Hepatic stellate cell (primary cell): Measurements from ENCODE around the gene CCDC78.
"Not testable (repeated sequence)": the region's sequence is repeated elsewhere in the genome, so short reads cannot be mapped to it uniquely, and the experiment has no call there.

Source experiments
- DNase-seq: peaks from one replicate; pipeline ENCODE4 v3.0.0; 2011; ENCODE audit warnings: low spot score

The CCDC78 gene

DNA sequence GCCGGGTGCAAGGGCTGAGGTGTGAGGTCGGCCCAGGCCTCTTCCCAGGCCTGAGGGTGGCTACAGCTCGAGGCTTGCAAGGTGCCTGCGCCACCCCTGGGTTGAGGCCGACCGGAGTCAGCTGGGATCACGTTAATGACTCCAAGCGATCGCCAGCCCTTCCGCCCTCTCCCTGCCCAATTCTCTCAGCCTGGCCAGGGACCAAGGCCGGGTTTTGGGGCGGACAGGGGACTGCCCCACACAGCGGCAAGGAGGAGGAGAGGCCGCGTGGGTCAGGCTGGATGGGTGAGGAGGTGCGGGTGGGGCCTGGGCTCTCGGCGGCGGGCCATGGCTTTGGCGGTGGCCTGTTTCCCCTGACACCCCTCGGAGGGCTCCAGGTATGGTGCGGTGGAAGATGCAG is 32.9 kb downstream of the CCDC78 start:
- DNase-seq, result no peak

DNA sequence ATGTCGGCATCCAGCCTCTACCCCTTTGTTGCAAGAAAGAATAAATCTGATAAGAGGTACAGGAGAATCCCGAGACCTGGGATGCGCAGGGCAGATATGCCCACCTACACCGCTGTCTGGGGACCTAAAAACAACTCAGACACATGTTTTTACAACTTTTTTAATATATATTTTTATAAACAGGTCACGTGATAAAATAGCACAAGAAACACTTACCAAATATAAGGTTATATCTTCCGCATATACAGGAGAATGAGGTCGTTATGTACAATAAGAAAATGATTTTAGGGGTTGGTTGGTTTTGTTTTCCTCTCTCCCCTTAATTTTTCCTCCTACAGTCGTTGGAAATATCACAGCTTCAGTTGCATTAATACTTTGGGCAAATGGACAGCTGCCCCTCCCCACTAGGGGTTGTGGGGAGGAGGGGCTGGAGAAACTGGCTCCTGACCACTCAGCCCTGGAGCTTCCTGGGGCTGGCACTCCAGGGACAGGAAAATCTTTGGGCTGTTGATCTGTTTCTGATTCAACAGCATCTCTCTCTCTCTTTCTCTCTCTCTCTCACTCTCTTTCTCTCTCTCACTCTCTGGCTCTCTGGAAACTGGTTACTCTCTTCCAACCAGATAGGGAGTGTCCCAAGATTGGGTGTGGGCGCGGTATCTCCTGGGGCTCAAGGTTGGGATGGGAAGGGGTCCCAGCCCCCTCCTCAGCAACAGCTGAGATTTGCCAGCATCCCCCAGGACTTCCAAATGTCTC is 33.7 kb downstream of the CCDC78 start:
- no peak for DNase-seq

DNA sequence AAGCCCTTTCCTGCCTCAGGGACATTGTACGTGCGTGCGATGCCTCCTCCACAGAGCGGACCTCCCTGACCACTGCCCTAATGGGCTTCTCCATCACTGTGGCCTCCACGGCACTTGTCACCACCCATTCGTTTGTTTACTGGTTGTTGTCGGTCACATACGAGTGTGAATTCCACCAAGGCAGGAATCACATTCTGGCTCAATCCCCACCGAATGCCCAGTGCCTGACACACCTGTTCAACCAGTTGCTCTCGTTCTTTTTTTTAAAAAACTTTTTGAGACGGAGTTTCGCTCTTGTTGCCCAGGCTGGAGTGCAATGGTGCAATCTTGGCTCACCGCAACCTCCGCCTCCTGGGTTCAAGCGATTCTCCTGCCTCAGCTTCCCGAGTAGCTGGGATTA is 35.0 kb downstream of the CCDC78 start:
- DNase-seq, result not testable (repeated sequence)

DNA sequence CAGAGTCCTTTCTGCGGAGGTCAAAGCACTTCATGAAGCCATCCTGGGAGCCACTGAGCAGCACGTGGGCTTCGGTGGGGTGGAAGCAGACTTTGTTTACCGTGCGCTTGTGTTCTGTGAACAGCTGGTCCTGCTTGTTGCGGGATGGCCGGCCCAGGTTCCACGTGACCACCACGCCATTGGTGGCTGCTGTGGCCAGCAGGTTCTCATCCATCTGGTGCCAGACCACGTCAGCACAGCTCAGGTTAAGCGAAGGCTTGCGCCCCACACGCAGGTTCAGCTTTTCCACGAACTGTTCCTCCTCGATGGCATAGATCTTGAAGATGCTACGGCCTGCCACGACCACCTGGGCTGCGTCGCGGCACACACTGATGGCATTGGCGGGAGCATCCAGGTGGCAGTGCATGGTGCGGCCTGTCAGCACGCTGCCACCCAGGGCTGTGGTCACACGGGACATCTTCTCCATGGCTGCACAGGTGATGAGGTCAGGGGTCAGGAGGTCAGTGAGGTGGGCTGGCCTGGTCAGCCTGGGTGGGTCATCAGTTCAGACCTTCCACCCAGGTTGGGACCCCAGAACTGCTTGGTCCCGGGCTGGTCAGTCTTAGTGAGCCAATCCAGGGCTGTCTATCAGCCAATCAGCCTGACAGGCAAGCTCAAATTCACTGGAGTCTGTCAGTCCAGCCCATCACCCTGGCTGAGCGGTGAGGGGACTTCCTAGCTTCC is 36.9 kb downstream of the CCDC78 start:
- DNase-seq, result no peak

DNA sequence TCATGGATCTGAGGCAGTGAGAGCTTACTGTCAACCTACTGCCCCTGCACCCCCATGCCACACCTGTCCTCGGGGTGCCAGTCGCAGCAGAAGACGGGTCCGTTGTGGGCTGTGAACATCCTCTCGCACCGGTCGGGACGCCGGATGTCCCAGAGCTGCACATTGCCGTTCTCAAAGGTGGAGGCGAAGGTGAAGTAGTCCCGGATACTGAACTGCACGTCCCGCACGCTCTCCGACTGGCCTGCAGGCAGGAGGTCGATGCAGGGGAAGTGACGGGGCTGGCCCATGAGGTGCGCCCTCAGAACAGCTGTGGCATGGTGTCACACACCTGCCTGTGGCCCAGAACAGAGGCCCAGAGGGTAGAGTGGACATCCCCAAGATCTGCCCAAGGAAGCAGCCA is 38.7 kb downstream of the CCDC78 start:
- no peak for DNase-seq

DNA sequence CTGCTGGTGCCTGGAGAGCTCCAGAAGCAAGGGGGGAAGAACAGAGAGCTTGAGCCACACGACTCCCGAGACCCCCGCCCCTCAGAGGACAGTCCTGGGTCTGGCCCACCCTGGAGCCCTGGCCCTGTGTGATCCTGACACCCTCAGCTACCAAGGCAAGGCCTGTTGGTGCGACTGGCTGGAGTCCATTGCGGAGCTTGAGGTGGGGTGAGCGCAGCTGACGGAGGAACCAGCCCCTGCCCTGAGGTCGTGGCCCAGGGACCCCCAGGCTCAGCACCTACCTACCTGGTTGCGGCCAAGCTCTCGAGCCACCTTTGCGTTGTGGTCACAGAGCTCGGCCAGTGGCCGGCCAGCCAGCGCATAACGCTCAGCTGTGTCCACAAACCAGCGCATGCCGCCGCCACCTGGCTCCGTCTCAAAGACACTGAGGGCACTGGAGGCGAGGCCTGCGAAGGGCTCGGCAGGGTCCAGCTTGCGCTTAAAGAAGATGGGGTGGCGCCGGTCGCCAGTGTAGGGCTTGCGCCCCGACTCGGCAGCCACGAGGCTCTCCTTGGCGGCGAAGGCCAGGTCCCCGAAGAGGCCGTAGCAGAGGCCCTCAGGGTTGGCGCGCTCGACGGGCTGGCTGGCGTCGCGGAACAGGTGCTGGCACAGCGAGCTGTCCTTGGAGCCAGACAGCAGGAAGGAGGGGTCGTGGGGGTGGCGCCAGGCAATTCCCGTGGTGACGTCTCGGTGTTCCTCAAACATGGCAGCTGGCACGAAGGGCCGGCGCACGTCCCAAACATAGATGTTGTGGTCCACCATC is 39.6 kb downstream of the CCDC78 start:
- DNase-seq, result no peak

DNA sequence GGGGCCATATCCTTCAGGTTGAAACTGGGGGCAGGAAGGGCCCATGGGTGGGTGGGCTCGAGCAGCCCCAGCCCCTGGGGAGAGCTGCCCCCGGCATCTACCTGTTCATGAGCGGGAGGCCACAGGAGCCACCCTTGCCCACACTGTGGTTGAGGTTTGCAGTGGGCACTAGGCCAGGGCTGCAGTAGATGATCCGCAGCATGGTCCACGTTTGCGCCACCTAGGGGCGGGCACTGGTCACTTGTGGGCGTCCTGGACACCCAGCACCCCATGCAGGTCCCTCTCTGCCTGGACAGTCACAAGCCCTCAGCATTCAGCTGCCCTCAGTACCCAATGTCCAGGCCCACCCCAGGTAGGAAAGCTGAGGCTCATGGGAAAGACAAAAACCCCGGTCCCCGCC is 40.3 kb downstream of the CCDC78 start:
- no peak for DNase-seq

DNA sequence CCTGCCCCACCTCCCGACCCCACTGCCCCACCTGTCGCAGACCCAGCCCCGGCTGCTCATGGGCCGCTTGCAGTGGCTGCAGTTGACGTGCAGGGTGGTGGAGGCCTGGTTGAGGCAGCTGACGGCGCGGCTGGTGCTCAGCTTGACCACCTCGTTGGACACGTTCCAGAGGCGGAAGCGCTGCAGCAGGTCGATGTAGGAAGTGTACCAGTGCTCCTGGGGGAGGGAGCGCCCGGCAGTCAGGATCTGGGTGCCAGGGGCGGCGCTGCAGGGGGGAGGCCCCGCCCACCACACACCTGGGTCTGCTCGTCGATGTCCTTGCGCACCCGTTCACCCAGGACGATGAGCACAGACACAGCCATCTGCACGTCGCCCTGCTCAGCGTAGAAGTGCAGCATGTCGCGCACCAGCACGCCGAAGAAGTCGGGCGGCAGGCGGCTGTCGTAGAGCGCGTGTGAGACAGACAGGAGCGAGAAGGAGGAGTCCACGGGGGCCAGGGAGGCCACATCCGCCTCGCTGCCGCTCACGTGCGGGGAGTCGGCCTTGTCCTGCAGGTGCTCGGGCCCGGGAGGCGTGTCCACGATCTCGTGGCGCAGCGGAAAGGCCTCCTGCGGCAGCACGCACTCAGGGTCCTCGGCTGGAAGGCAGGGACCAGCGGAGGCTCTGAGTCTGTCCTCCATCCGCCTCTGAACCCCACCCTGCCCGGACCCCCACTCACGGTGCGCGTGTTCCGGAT is 41.1 kb downstream of the CCDC78 start:
- no peak for DNase-seq

DNA sequence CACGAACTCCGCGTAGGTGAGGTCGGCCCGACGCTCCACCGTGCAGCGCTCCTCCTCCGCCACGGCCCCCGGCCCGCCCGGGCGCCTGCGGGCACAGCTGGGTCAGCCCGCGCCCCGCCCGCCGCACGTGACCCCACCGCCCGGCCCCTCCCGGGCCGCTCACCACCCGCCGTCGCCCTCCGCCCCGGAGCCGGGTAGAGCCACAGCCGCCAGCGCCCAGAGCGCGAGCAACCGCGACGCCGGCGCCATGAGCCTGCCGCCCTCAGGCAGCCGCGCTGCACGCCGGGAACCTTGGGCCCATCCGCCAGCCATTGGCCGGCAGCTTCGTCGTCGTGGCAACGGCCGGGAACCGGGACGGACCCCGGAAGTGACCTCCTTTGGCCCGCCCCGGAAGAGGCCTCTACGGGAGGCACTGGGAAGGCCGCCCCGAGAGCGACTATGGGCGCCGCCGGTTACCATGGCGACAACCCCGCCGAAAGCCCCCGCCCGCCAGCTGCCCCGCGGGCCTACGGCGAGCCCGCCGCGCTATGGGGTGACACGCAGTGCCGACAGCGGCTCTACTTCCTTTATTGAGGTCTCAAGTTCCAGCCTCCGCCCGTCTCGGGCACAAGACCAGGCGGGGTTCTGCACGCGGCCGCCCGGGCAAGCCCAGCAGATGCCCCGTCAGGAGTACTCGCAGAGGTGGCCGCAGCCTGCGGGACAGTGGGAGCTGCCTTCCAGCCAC is 42.0 kb downstream of the CCDC78 start, which contains the start of gene JMJD8:
Gene JMJD8, minus strand, starts transcription at position 264 of the 724 bp plus-strand sequence. Its CDS starts 15 bp downstream, at position 249.
- DNase-seq, result peak; percentile 97

DNA sequence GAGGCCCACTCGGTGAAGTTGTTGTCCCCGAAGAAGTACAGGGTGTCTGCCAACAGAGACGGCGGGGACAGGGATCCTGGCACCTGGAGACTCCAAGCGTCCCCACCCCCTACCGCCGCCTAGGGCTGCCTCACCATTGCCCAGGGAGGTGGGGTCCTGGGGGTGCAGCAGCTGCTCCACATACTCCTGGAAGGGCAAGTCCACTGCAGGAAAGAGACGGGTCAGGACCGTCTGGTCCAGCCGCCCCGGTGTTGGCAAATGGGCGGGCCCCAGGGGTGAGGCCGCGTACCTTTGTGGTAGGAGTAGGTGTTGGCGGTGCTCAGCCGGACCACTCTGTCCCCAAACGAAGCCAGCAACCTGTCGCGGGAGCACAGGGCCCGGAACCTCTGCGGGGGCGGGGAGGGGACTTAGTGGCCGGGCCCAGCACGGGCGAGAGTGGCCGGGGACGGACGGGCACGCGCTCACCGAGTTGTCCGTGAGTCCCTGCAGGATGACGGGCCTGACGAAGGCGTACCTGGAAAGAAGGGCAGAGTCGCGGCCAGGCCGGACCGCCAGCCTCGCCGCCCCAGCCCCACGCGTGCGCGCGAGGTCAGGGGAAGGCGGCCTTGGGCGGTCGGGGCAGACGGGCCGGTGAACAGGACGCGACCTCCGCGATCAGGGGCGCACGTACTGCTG is 42.7 kb downstream of the CCDC78 start:
- no peak for DNase-seq

DNA sequence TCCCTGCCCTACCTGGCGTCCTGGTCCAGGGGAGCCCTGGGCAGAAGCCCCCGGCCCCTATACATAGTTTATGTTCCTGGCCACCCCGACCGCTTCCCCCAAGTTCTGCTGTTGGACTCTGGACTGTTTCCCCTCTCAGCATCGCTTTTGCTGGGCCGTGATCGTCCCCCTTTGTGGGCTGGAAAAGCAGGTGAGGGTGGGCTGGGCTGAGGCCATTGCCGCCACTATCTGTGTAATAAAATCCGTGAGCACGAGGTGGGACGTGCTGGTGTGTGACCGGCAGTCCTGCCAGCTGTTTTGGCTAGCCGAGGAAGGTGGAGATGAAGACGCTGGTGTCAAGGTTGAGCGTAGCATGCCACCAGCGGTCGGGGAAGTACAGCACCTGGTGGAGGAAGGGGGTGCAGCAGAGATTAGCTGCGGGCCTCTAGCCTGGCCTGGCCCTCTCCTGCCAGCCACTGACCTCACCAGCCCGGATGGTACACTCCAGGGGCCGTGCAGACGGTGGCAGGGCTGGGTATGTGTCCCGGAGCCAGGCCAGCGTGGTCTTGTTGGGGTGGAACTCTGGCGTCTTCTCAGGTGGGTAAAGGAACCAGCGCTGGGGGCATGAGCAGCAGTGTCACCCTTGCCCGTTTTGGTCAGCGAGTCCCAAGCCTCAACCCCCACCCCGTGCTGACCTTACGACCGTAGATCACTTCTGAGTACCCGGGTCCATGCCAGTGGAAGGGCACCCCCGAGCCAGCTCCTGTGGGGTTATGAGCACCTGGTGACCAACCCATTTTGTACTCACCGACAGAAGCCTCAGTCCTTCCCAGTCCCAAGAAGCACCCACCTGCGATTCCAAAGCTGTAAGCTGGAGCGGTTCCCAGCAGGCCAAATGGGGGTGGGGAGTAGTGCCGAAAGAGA is 43.5 kb downstream of the CCDC78 start:
- no peak for DNase-seq

DNA sequence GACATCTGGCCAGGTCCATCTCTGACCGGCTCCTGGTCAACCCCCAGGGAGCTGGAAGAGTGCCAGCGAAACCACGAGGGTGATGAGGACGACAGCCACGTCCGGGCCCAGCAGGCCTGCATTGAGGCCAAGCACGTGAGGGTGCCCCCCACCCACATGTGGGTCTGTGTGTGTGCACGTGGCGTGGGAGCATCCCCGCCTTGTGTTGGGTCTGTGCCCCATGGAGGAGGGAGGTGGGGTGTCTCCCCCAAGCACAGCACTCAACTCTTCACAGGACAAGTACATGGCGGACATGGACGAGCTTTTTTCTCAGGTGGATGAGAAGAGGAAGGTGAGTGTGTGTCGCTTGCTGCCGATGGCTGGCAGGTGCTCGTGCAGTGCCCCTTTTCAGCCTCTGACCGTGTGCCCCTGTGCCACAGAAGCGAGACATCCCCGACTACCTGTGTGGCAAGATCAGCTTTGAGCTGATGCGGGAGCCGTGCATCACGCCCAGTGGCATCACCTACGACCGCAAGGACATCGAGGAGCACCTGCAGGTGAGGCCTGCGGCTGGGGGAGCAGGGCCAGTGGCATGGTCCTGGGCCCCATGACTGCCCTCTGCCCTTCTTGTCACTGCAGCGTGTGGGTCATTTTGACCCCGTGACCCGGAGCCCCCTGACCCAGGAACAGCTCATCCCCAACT is 44.4 kb downstream of the CCDC78 start:
- no peak for DNase-seq

DNA sequence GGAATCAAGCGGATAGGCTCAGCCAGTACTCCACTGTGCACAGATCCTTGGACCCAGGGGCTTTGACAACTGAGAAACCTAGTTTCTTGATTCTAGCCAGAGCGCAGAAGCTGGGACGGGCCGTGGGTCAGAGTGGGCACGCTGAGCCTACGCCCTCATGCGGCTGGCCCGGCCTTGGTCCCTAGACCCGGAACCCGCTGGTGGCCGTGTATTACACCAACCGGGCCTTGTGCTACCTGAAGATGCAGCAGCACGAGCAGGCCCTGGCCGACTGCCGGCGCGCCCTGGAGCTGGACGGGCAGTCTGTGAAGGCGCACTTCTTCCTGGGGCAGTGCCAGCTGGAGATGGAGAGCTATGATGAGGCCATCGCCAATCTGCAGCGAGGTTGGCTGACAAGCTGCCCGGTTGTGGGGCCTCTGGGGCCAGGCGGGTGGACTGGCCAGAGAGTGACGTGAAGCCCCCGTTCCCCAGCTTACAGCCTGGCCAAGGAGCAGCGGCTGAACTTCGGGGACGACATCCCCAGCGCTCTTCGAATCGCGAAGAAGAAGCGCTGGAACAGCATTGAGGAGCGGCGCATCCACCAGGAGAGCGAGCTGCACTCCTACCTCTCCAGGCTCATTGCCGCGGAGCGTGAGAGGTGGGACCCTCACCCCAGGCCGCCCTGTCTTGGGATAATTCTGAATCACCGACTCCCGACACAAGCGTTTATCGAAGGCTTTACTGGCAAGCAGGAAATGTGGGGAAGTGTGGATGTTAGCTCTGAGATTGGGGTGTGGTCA is 45.1 kb downstream of the CCDC78 start:
- peak; percentile 40 for DNase-seq

DNA sequence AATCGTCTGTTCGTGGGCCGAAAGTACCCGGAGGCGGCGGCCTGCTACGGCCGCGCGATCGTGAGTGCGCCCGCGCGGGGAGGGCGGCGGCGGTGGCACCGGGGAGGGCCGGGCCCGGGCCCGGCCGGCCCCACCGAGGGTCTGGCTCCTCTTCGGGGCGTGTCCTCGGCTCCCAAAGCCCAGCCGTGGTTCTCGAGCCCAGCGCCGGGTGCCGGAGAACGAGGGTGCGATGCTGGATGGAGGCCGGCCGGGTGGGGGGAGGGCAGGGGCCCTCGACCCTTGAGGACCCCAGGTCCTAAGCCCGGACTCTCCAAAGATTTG is 45.7 kb downstream of the CCDC78 start:
- DNase-seq, result no peak

DNA sequence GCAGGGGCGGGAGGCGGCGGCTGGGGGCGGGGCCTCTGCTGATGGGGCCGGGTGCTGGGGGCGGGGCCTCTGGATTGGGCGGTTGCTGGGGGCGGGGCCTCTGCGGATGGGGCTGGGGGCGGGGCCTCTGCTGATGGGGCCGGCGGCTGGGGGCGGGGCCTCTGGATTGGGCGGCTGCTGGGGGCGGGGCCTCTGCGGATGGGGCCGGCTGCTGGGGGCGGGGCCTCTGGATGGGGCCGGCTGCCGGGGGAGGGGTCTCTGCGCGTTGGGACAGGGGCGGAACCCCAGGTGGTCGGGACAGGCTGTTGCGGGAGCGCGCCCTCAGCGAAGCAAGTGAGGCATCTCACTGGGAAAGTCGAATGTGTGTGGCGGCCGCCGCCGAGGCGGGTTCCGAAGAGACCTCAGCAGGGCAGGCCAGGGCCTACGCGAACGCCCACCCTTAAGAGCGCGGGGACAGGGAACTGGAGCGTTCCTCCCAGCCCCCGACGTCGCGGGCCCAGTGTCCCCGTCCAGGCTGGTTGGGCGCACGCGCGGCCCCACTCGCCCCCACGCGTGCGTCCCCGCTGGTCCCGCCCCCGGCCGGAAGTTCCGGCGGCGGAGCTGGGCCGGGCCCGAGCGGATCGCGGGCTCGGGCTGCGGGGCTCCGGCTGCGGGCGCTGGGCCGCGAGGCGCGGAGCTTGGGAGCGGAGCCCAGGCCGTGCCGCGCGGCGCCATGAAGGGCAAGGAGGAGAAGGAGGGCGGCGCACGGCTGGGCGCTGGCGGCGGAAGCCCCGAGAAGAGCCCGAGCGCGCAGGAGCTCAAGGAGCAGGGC is 46.2 kb downstream of the CCDC78 start, which contains the start of gene STUB1:
Gene STUB1, plus strand, starts transcription at position 597 of the 811 bp plus-strand sequence. Its CDS starts 116 bp downstream, at position 713.
- peak; percentile 91 for DNase-seq

DNA sequence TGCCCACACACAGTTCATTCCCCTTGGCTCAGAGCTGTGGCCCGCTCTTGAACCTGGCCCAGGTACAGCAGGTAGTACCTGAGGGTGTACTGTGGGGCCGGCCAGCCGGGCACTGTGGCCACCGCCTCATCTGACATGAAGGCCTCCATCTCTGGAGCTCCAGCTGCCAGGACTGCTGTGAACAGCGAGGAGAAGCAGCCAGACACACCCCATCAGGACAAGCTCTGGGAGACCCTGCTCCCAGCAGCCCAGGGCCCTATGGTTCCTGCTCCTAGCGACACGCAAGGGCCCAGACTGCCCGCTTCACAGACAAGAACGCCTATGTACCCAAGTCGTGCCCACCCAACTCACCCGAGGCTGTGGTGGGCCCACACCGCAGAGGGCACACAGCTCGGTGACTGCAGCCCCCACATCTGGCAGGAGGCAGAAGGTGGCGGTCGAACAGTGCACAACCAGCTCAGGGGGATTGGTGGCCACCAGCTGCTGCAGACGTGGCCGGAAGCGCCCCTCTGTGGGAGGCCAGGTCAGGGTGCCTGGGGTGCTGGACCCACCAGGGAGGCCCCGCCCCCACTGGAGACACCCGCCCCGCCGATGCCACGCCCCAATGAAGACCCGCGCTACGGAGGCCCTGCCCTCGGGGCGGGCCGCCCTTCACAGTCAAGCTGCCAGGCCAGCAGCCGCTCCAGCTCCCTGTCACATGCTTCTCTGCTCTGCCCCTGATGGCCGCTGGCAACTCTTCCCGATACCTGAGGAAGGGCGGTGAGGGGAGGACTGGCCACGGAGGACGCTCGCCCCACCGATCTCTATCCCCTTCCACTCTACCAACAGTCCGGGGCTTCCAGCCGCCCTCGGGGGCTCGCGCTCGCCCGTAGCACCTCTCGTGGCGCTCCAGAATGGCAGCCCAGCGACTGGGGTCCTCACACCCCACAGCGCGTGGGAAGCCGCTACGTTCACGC is 47.1 kb downstream of the CCDC78 start:
- no peak for DNase-seq
